Suppressor macrophage treated with lipopolysaccharide for 1 hour (primary cell): Measurements from ENCODE around the gene ARFGEF3.
"Not testable (repeated sequence)": the region's sequence is repeated elsewhere in the genome, so short reads cannot be mapped to it uniquely, and the experiment has no call there.

ENCODE experiments used
- DNase-seq, 3 donors: peaks; one replicate each; pipeline ENCODE4 v3.0.0-alpha.2; 2020 to 2022

The ARFGEF3 gene, protein sequence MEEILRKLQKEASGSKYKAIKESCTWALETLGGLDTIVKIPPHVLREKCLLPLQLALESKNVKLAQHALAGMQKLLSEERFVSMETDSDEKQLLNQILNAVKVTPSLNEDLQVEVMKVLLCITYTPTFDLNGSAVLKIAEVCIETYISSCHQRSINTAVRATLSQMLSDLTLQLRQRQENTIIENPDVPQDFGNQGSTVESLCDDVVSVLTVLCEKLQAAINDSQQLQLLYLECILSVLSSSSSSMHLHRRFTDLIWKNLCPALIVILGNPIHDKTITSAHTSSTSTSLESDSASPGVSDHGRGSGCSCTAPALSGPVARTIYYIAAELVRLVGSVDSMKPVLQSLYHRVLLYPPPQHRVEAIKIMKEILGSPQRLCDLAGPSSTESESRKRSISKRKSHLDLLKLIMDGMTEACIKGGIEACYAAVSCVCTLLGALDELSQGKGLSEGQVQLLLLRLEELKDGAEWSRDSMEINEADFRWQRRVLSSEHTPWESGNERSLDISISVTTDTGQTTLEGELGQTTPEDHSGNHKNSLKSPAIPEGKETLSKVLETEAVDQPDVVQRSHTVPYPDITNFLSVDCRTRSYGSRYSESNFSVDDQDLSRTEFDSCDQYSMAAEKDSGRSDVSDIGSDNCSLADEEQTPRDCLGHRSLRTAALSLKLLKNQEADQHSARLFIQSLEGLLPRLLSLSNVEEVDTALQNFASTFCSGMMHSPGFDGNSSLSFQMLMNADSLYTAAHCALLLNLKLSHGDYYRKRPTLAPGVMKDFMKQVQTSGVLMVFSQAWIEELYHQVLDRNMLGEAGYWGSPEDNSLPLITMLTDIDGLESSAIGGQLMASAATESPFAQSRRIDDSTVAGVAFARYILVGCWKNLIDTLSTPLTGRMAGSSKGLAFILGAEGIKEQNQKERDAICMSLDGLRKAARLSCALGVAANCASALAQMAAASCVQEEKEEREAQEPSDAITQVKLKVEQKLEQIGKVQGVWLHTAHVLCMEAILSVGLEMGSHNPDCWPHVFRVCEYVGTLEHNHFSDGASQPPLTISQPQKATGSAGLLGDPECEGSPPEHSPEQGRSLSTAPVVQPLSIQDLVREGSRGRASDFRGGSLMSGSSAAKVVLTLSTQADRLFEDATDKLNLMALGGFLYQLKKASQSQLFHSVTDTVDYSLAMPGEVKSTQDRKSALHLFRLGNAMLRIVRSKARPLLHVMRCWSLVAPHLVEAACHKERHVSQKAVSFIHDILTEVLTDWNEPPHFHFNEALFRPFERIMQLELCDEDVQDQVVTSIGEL (N-terminal part only)

DNA sequence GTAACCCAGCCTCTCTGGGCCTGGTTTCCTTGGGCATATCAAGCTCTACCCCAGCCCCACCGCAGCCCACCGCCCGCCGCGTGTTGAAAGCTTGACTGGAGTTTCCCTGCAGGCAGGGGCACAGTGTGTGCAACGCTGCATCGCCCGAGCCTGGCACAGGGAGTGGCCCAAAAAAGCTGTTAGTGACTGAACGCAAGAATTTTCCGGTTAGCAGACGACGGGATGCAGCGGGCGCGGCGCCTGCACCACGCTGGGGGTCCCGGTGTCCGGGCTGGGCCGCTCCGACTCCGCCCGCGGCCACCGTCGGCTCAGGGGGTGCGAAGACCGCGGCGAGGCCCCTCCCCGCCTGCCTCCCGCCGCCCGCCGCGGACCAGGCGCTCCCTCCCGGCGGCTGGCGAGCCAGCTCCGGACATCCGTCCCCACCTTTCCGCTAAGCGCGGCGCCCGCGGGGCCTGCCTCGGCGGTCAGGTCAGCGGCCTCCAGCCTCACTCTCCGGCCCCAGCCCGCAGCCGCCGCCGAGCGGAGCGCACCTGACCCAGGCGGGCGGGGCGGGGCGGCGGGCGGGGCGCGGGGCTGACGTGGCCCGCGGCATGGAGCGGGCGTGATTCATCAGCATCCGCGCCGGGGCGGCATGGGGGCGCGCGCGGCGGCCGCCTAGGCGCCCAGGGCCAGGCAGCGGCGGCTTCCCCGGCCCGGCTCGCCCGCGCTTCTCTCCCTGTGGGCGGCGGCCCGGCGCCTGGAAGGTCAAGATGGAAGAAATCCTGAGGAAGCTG, at the start of gene ARFGEF3:
Gene ARFGEF3, plus strand, starts transcription at position 602 of the 773 bp plus-strand sequence. Its CDS starts 148 bp downstream, at position 750.
- peak; percentile 68 to 92 (median 85) for DNase-seq

DNA sequence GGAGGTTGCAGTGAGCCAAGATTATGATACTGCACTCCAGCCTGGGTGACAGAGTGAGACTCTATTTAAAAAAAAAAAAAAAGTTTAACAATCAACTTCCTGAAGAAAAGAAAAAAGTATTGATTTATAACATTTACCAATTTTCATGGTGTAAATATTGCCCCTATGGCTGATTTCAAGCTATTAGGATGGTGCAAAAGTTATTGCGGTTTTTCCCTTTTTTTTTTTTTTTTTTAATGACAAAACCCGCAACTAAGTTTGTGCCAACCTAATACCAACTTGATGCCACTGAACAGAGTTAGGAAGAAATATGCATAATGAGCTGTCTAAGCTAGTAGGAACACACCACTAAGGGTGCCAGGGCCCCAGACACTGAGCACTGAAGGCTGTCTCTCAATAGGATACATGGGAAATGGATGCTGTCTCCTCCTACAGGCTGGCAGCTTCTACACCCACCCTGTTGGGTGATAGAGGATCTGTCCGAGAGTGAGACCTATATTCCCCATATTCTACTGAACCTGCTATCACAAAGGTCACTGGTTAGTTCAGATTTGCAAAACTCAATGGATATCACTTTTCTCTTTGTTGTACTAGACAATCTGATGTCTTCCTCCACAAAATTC, 48.0 kb upstream of the ARFGEF3 start:
- no peak for DNase-seq

DNA sequence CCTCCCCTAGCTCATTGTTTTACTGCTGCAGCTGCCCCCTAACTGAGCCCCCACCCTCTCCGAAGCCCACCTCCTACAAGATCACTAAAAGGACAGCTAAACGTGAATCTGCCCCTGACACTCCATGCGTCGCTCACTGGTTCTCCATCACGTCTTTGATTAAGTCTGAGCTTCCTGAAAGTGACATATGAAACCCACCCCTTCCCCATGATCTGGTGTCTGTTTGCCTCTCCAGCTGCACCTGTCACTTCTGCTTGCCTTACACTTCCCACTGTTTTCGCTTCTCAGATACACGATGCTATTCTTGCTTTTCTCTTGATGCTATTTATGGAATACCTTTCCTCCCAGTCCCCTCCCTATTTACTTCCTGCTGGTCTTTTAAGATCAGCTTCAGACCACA, 46.5 kb upstream of the ARFGEF3 start:
- DNase-seq, result no peak

DNA sequence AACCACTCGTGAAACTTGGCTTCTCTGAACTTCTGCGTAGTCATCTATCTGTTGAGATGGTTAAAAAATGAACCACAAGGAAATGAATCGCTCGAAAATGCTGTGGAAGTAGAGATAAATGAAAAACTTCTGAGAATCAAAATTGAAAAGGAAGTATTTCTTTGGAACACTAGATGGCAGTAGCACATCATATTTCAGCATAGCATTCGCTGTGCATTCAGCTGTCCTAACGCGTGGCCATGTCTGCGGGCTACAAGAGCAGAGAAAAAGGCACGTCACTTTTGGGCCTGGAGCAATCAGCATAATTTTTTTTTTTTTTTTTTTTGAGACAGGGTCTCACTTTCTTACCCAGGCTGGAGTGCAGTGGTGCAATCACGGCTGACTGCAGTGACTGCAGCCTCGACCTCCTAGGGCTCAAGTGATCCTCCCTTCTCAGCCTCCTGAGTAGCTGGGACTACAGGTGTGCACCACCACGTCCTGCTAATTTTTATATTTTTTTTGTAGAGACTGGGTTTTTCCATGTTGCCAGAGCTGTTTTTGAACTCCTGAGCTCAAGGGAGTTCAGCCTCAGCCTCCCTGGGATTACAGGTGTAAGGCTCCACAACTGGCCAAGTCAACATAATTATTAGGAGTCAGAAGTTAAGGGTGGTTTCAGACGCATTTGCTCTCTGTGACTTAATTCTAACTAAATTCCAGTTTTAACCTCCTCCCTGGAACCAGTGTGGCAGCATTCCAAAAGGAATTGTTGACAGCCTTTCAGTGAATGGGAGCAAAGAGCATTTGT, 45.7 kb upstream of the ARFGEF3 start:
- DNase-seq, result peak; percentile 77 to 90 (median 82)

DNA sequence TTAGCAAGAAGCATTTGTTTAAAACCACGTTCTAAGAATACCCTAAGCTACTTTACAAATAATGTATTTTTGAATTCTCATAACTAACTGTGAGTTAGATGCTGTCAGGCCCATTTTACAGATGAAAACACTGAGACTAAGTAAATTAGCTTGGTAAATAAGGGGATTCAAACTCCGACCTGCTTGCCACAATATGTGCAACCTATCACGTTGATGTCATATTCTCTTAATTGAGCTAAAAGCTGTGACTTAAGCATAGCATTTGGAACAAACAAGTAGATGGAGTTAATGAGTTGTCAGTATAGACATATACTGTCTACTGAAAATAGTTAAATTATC, 45.1 kb upstream of the ARFGEF3 start:
- DNase-seq, result no peak

DNA sequence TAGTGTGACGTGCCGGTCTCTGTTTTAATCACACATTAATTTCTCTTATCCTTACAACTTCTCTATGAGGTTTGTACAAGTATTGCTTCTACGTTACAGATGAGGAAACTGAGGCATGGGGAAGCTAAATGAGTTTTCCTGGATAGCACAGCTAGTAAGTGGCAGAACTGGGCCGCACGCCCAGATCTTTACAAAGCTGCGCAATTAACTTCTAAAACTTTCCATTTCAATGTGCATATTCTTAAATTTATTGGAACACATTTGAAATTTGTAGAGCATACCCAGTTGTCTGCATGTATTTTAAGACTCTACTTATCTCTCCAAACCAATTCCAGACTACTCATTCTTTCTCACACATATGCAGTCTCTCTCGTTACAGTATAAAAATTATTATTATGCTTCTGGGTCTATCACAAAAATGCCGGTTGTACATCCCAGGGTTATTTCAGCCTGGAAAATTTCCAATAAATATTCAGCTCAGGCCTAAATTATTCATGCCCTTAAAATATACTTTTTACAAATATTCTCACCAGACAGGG, 44.3 kb upstream of the ARFGEF3 start:
- no peak for DNase-seq

DNA sequence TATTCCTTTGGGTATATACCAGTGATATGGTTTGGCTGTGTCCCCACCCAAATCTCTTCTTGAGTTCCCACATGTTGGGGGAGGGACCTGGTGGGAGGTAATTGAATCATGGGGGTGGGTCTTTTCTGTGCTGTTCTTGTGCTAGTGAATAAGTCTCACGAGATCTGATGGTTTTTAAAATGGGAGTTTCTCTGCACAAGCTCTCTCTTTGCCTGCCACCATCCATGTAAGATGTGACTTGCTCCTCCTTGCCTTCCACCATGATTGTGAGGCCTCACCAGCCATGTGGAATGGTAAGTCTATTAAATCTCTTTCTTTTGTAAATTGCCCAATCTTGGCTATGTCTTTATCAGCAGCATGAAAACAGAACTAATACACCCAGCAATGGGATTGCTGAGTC, 42.5 kb upstream of the ARFGEF3 start:
- DNase-seq, result not testable (repeated sequence)

DNA sequence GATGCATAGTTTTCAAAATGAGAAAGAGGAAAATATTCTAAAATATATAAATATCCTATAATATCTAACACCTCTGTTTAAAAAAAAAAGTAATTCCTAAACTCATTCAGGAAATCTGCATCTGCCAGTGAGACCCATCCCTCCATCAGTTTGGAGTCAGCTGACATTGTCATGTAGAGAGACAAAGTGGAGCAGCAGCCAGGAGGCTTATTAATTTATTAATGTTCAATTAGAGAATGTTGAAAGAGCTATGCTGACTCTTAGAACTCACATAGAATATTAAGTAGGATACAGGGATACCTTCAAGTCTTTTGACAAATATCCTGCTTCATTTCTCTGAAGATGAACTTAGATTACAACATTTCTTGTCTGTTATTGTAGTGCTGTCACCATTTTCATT, 41.8 kb upstream of the ARFGEF3 start:
- no peak for DNase-seq

DNA sequence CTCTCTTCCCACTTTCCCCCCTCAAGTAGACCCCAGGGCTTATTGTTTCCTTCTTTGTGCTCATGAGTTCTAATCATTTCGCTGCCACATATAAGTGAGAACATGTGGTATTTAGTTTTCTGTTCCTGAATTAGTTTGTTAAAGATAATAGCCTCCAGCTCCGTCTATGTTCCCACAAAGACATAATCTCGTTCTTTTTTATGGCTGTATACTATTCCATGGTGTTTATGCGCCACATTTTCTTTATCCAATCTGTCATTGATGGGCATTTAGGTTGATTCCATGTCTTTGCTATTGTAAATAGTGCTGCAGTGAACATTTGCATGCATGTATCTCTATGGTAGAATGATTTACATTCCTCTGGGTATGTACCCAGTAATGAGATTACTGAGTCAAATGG, 37.6 kb upstream of the ARFGEF3 start:
- DNase-seq, result no peak

DNA sequence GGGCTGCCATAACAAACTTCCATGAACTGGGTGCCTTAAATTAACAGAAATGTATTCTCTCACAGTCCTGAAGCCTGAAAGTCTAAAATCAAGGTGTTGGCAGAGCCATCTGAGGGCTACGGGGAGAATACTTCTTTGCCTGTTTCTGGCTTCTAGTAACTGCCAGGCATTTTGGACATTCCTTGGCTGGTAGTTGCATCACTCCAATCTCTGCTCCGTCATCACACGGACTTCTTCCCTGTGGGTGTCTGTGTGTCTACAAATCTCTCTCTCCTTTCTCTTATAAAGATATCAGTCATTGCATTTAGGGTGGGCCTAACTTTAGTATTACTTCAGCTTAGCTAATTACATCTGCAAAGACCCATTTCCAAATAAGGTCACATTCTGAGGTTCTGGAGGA, 33.6 kb upstream of the ARFGEF3 start:
- no peak for DNase-seq

DNA sequence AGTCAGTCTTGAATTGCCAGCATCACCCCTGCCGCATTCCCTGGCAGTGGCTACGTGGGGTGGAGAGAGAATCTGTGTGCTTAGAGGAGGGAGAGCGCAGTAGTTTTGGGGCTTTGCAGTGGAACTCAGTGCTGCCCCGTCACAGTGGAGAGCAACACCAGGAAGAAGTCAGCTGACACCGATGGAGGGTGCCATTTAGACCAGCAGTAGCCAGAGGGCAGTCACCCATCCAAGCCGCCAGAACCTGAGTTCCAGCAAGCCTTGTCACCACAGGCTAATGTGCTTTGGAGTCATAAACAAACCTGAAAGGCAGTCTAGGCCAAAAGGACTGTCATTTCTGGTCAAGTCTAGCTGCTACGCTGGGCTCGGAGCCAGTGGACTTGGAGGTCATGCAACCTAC, 32.5 kb upstream of the ARFGEF3 start:
- DNase-seq, result no peak

DNA sequence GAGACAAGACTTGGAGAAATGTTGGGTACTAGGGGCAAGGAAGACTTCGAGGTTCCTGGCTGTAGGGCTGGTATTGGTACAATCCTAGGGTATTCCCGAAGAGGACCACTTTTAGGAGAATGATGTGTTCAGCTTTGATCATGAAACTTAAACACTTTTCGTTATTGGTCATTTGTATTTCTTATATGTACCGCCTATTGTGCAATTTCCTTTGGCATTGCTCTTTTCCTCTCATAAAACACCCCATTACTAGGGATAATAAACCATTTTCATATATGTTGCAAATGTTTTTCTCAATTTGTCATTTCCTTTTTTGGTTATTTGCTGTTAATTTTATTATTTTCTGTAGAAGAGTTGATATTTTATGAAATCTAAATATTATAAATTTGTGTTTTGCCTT, 18.9 kb upstream of the ARFGEF3 start:
- peak in 1 of 3 donors; percentile 16 for DNase-seq

DNA sequence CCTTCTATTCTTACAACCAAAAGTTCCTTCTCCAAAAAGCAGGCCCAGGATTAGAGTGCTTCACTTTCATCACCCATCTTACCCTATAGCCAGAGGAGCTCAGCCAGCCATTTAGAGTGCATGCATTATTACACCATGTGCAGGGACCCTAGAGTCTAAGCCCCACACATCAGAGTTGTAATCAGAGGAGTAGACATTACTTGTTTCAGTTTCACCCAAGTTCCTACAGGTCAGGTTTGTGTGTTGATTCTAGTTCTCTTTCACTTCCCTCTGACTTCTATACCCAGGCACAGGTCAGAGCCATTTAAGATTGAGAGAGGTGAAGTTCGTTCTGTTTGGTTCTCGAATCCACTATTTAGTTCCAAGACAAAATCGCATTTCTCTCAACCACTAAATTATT, 16.3 kb upstream of the ARFGEF3 start:
- no peak for DNase-seq

DNA sequence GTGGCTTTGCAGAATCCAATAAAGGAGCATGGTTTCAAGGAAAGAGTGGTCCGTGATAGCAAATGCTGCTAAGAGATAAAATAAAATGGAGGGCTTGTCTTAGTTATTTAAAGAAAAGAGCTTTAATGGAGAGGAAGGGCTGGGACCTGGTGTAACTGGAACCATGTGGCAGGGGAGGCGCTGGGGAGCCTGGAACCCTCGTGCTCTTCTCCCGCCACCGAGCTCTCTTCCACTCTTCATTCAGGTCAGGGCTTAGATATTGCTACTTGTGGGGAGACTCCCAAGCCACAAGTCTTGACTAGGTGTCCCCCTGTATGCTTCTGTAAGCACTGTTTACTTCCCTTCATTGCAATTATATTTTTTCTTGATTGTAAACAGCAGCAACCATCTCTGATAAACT, 15.2 kb upstream of the ARFGEF3 start:
- no peak for DNase-seq

DNA sequence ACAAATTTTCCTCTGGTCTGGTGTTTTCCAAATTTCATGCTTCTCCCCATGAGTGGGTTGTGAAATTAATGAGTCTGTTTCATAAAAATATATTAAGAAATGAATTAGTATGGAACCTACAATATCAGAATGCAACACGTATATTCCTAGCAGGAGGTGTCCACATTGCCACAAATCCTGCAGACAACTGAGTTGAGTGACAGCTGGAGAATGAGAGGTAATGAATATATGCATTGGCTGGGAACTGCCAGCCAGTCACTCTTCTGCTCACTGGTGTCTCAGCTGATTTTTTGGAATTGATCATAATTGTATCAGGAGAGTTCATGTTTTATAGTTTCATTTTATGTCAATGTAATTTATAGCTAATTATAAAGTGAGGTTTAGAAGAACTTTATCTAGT, 6.3 kb upstream of the ARFGEF3 start:
- DNase-seq, result no peak

DNA sequence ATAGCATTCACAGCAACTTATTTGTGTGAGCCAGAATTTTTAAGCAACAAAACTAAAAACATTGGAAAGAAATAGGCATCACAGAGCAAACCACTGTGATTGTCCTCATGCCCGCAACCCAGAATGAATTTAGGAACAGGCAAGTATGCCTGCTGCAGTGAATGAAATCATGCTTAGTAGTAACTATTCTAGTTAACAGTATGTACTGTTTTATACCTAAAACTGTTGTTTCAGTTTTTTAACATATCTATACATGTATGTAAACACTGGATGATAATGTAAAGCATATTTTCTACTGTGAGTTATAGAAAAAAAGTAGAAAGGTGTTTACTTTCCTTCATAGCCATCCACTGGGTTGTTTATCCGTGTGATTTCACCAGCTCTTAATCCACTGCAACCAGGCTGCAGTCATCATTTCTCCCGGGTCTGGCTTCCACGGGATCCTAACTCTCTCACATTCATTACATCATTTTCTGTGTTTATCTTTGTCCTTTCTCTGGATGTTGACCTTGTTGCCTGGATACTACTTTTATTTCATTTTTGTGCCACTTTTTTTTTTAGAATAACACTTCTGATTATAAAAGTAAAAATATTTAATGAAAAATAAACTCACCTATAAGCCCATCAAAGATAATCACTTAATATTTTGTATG, 3.6 kb upstream of the ARFGEF3 start:
- DNase-seq, result no peak

DNA sequence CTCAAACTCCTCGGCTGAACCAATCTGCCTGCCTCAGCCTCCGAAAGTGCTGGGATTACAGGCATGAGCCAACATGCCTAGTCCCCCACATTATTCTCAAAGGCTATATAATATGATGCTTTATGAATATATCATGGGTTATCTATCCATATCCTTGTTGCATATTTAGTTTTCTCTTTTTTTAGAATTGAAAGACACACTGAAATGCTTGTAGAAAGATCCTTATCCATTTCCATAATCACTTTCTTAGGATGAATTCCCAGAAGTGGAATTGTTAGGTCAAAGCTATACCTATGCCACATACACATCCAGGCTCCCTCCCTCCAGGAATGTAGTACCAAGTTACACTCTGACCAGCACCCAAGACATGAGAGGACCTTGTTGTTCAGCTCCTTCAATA, 2.5 kb upstream of the ARFGEF3 start:
- DNase-seq, result no peak

DNA sequence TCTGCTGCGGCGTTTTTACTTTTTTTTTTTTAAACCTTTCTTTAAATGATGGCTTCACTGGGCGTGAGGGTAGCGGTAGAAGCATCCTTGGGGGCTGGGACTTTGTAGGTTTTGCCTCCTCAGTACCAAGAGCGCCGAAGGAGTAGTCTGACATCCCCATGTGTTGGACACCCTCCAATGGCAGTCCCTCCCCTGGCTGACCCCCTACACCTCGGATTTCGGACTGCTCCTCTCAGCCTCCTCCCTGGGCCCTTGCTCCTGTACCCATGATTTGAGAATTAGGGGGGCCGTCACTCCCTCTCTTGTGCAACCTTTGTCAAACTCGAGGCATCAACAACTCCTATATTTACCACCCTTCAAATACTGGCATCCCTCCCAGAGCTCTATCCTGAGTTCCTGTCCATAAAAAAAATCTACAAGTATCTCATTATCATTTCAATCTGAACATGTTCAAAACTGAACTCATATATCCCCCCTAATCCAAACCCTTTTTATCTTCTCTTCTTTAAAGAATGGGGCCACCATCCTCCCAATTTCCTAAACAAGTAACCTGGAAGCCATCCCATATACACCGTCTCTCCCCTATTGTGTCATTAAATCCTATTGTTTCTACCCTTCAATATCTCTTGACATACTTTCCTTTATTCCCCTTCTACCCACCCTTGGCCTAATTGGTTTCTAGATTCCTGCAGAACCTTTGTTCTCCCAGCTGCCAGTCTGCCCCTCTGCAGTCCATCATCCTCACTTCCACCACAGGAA, 1.2 kb upstream of the ARFGEF3 start:
- no peak for DNase-seq

DNA sequence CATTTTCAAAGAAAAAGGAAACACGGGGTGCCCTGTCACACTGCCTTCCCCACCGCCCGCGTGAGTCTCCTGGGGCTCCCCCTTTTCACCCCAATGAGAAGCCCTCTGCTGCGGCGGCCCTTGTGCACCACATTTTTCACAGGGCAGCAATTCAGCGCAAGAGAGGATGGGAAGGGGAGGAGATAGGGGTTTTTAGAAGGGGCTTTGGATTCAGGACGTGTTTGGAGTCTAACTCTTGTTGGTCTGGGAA, 726 bp upstream of the ARFGEF3 start:
- DNase-seq, result peak; percentile 36 to 61 (median 51)
